HCT116 (cell line): ENCODE results near the gene KIF13A.

Source experiments
- CTCF ChIP-seq, 3 experiments: fragments of 200-600 bp in 1 of 3; sonication (generic) in 1 of 3; IDR thresholded peaks in 2 of 3; conservative IDR thresholded peaks in 1 of 3; 2 replicates each; pipeline ENCODE4 v1.5.1; 2012 to 2017; ENCODE audit warnings: low read depth in 2 of 3, low read length in 2 of 3, antibody characterized with exemption in 1 of 3, borderline replicate concordance in 1 of 3, control low read depth in 1 of 3, mild to moderate bottlenecking in 1 of 3, mixed read lengths in 1 of 3, mixed run types in 1 of 3, moderate library complexity in 1 of 3; ENCODE audit not compliant: insufficient read depth in 1 of 3
- EZH2 ChIP-seq: fragments of 200-600 bp; sonication (generic); IDR thresholded peaks from 2 replicates; pipeline ENCODE4 v1.6.1; 2017; ENCODE audit warnings: antibody characterized with exemption, mixed run types
- JUND ChIP-seq: IDR thresholded peaks from 2 replicates; pipeline ENCODE4 v1.6.1; 2012

DNA sequence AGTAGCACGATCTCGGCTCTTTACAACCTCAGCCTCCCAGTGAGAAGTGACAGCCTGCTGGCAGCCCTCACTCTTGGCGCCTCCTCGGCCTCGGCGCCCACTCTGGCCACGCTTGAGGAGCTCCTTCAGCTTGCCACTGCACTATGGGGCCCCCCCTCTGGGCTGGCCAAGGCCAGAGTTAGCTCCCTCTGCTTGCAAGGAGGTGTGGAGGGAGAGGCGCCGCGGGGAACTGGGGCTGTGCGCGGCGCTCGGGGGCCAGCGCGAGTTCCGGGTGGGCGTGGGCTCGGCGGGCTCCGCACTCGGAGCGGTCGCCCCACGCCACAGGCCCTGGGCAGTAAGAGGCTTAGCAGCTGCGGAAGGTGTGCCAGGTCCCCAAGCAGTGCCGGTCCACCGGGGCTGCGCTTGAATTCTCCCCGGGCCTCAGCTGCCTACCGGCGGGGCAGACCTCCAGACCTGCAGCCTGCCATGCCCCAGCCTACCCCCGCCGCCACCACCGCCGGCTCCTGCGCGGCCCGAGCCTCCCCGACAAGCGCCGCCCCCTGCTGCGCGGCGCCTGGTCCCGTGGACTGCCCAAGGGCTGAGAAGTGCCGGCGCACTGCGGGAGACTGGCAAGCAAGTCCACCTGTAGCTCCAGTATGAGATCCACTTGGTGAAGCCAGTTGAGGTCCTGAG lies 258.7 kb downstream of the KIF13A start:
- no peak for TF ChIP-seq EZH2
- no peak for TF ChIP-seq CTCF (IDR thresholded peaks at IDR 0.05 in 2 of 3, conservative IDR thresholded peaks at IDR 0.05 in 1 of 3; ENCODE audit: borderline replicate concordance in 1 of 3, insufficient read depth in 1 of 3, low read depth in 2 of 3, low read length in 2 of 3)
- no peak for TF ChIP-seq JUND
